Measurements from ENCODE around the gene CACNA2D2. TPM values are rescaled to one million over a fixed set of nuclear protein-coding genes. Genes with fewer than 3 reads are reported as not detected.

CACNA2D2 gene
- total RNA-seq, 2 donors from 2014 or later = 5.6 to 9.1 TPM

GRCh38 chr3:50484722-50485121, 18.7 kb downstream of the CACNA2D2 start:
- Histone ChIP-seq H3K27ac (no peak overlapping the region), H3K27me3 (replicated peaks; ENCODE audit: insufficient read depth) (no peaks in the 10 kb centered on the region), H3K4me1 (replicated peaks) (no peaks in the 10 kb centered on the region), H3K4me3 (no peak overlapping the region), H3K9me3 (no peaks in the 10 kb centered on the region), H3K36me3 (no peaks in the 10 kb centered on the region)
- intact Hi-C loops (cut with DNase I) = no loop called here
- no peak for DNase-seq (ENCODE audit: low spot score)
- no peak for TF ChIP-seq POLR2AphosphoS5 (IDR thresholded peaks at IDR 0.05)
- TF ChIP-seq POLR2A (IDR thresholded peaks at IDR 0.05) = no peak
- TF ChIP-seq, protein P1, sequence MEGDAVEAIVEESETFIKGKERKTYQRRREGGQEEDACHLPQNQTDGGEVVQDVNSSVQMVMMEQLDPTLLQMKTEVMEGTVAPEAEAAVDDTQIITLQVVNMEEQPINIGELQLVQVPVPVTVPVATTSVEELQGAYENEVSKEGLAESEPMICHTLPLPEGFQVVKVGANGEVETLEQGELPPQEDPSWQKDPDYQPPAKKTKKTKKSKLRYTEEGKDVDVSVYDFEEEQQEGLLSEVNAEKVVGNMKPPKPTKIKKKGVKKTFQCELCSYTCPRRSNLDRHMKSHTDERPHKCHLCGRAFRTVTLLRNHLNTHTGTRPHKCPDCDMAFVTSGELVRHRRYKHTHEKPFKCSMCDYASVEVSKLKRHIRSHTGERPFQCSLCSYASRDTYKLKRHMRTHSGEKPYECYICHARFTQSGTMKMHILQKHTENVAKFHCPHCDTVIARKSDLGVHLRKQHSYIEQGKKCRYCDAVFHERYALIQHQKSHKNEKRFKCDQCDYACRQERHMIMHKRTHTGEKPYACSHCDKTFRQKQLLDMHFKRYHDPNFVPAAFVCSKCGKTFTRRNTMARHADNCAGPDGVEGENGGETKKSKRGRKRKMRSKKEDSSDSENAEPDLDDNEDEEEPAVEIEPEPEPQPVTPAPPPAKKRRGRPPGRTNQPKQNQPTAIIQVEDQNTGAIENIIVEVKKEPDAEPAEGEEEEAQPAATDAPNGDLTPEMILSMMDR (IDR thresholded peaks at IDR 0.05) = no peak
- 53% methylated on average over 8 of the region's 8 CpGs for WGBS

DNA sequence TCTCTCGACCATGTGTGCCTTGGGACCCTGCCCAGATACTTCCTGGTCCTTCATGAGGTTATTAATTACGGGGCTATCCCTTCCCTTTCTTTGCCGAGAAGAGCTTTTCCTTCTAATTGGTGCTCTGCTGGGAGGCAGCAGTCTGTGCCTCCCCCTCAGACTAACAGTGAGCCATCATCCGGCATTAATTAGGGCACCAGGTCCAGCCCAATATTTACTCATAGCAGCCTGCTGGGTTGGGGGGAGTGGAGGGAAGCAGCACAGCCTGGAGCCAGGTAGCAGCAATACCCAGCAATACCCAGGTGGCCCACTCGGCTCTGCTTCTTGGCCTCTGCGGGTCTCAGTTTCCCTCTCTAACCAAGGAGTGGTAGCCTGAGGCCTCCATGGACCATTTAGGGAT, 20.1 kb downstream of the CACNA2D2 start:
- TF ChIP-seq, protein P1 (IDR thresholded peaks at IDR 0.05) = no peak
- TF ChIP-seq POLR2A (IDR thresholded peaks at IDR 0.05) = no peak
- no peak for TF ChIP-seq POLR2AphosphoS5 (IDR thresholded peaks at IDR 0.05)
- no peaks in the 10 kb centered on the region for H3K4me1 ChIP-seq (replicated peaks)
- intact Hi-C loops (cut with DNase I) = no loop called here
- 68% methylated on average over 6 of the region's 6 CpGs for WGBS
- no peaks in the 10 kb centered on the region for H3K36me3 ChIP-seq
- no peaks in the 10 kb centered on the region for H3K9me3 ChIP-seq
- no peak overlapping the region for H3K27ac ChIP-seq
- no peak overlapping the region for H3K4me3 ChIP-seq
- DNase-seq (ENCODE audit: low spot score) = no peak
- no peaks in the 10 kb centered on the region for H3K27me3 ChIP-seq (replicated peaks; ENCODE audit: insufficient read depth)

GRCh38 chr3:50481992-50482391, 21.4 kb downstream of the CACNA2D2 start:
- no peak for DNase-seq (ENCODE audit: low spot score)
- intact Hi-C loops (cut with DNase I) = no loop called here
- WGBS = 83% methylated on average over 4 of the region's 4 CpGs
- Histone ChIP-seq H3K36me3 (no peaks in the 10 kb centered on the region), H3K4me1 (replicated peaks) (no peaks in the 10 kb centered on the region), H3K27me3 (replicated peaks; ENCODE audit: insufficient read depth) (no peaks in the 10 kb centered on the region), H3K9me3 (no peaks in the 10 kb centered on the region), H3K27ac (no peak overlapping the region), H3K4me3 (no peak overlapping the region)
- TF ChIP-seq, protein P1 (IDR thresholded peaks at IDR 0.05) = no peak

DNA sequence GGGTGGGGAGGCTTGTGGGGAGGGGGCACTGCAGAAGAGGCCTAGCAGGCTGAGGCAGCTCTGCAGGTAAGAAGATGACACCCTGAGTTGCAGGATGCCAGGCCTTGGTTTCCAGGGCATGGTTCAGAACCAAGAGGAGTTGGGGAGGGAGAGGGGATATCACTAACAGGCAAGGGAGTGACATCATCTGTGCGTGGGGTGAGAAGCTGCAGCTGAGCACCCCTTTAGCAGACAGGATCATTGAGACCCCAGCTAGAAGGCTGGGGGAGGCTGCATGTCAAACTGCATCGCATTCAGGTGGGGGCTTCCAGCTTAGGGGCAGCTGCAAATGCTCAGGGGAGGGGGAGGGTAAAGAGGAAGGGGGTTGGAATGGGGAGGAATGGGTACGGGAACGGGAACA, 23.0 kb downstream of the CACNA2D2 start:
- no peak overlapping the region for H3K4me3 ChIP-seq
- 37% methylated on average over 4 of the region's 4 CpGs for WGBS
- DNase-seq (ENCODE audit: low spot score) = no peak
- no peak overlapping the region for H3K27ac ChIP-seq
- no peaks in the 10 kb centered on the region for H3K36me3 ChIP-seq
- H3K27me3 ChIP-seq (replicated peaks; ENCODE audit: insufficient read depth) = no peaks in the 10 kb centered on the region
- intact Hi-C loops (cut with DNase I) = no loop called here
- no peak for TF ChIP-seq POLR2A (IDR thresholded peaks at IDR 0.05)
- no peak for TF ChIP-seq POLR2AphosphoS5 (IDR thresholded peaks at IDR 0.05)
- TF ChIP-seq, protein P1 (IDR thresholded peaks at IDR 0.05) = no peak
- no peaks in the 10 kb centered on the region for H3K9me3 ChIP-seq
- no peaks in the 10 kb centered on the region for H3K4me1 ChIP-seq (replicated peaks)

- no peaks in the 10 kb centered on the region for H3K27me3 ChIP-seq (replicated peaks; ENCODE audit: insufficient read depth)
- TF ChIP-seq, protein P1 (IDR thresholded peaks at IDR 0.05) = no peak
- TF ChIP-seq POLR2AphosphoS5 (IDR thresholded peaks at IDR 0.05) = no peak
- TF ChIP-seq POLR2A (IDR thresholded peaks at IDR 0.05) = no peak
- intact Hi-C loops (cut with DNase I) = no loop called here
- no peak overlapping the region for H3K4me3 ChIP-seq
- 68% methylated on average over 4 of the region's 4 CpGs for WGBS
- no peak overlapping the region for H3K27ac ChIP-seq
- H3K9me3 ChIP-seq = no peaks in the 10 kb centered on the region
- H3K4me1 ChIP-seq (replicated peaks) = no peaks in the 10 kb centered on the region
- no peaks in the 10 kb centered on the region for H3K36me3 ChIP-seq
- no peak for DNase-seq (ENCODE audit: low spot score)
Measured at GRCh38 chr3:50479523-50479922, 23.9 kb downstream of the CACNA2D2 start.

All from prostate gland (tissue), 2 donors.